Fibroblast of mammary gland (primary cell): ENCODE data around the gene IL20.

Experiments
- DNase-seq: peaks from one replicate; pipeline ENCODE4 v3.0.0-alpha.2; 2010; ENCODE audit warnings: low read depth
- H3K4me3 ChIP-seq: 2 replicates; pipeline ENCODE4 v1.5.1; 2011; ENCODE audit warnings: low read depth, mild to moderate bottlenecking, low read length, moderate library complexity; ENCODE audit not compliant: control insufficient read depth
- TF ChIP-seq, protein P1 (sequence below): conservative IDR thresholded peaks from 2 replicates; pipeline ENCODE4 v1.5.1; 2011; ENCODE audit warnings: low read depth, low read length, inconsistent platforms; ENCODE audit not compliant: control insufficient read depth, insufficient read depth

The IL20 gene

GRCh38 chr1:206841609-206842323, 23.7 kb upstream of the IL20 start:
- DNase-seq, result no peak
- H3K4me3 ChIP-seq, result no peak overlapping the region
- TF ChIP-seq, protein P1, sequence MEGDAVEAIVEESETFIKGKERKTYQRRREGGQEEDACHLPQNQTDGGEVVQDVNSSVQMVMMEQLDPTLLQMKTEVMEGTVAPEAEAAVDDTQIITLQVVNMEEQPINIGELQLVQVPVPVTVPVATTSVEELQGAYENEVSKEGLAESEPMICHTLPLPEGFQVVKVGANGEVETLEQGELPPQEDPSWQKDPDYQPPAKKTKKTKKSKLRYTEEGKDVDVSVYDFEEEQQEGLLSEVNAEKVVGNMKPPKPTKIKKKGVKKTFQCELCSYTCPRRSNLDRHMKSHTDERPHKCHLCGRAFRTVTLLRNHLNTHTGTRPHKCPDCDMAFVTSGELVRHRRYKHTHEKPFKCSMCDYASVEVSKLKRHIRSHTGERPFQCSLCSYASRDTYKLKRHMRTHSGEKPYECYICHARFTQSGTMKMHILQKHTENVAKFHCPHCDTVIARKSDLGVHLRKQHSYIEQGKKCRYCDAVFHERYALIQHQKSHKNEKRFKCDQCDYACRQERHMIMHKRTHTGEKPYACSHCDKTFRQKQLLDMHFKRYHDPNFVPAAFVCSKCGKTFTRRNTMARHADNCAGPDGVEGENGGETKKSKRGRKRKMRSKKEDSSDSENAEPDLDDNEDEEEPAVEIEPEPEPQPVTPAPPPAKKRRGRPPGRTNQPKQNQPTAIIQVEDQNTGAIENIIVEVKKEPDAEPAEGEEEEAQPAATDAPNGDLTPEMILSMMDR, result no peak

DNA sequence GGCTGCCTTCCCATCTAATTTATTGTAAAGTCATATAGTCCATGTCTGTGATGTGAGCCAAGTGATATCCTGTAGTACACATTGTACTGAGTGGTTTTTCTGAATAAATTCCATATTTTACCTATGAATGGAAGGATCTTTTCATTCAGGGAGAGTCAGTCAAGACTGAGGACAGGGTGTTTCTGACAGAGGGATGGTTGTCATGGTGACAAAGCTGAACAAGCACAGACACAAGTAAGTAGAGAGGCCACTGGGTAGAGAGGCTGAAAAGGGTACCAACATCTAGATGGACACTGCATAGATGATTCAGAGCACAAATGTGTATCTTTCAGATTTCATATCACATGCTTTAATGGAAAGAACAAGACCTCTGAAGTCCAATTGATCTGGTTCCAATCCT, 22.6 kb upstream of the IL20 start:
- H3K4me3 ChIP-seq, result no peak overlapping the region
- TF ChIP-seq, protein P1, result no peak
- DNase-seq, result no peak

DNA sequence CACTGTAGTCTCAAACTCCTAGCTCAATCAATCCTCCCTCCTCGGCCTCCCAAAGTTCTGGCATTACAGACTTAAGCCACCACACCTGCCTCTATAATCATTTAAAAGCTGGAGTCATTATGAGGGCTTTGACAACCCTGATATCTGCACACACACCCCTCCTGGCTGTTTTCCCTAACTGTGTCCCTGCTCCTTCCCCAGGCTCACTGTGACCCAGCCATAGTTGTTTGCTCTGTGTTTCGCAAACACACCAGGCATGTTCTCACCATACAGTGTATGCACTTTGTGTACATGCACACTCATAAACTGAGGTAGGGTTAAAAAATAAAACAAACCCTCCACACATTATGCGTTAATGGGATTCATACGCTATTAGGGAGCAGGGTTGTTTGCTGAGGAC, 21.8 kb upstream of the IL20 start:
- no peak overlapping the region for H3K4me3 ChIP-seq
- no peak for DNase-seq
- TF ChIP-seq, protein P1, result no peak

- no peak overlapping the region for H3K4me3 ChIP-seq
- DNase-seq, result no peak
- TF ChIP-seq, protein P1, result no peak
Observed at GRCh38 chr1:206846487-206846886, 18.9 kb upstream of the IL20 start.

GRCh38 chr1:206847337-206847834, 18.0 kb upstream of the IL20 start:
- TF ChIP-seq, protein P1, result no peak
- DNase-seq, result no peak
- H3K4me3 ChIP-seq, result no peak overlapping the region

DNA sequence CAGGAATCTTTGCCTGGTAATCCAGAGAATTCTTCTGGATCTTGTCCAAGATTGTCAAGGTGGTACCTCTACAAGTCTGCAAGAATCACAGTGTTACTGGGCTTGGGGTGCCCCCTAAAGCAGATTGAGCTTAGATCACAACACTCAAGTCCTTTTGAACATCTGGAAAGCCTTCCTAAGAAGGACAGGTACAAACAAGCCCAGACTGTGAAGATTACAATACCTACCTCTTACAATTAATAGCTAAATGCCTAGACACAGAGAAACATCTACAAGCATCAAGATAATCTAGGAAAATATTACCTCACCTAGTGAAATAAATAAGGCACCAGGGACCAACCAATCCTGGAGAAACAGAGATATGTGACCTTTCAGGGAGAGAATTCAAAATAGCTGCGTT, 17.5 kb upstream of the IL20 start:
- H3K4me3 ChIP-seq, result no peak overlapping the region
- DNase-seq, result no peak
- TF ChIP-seq, protein P1, result no peak
